SK-N-SH (cell line): ENCODE results near the gene SCYGR4.

ENCODE experiments used
- MXI1 ChIP-seq: IDR thresholded peaks from 2 replicates; pipeline ENCODE4 v1.6.1; 2012; ENCODE audit warnings: mild to moderate bottlenecking, low read depth, low read length, improper control_type of control experiment
- RXRA ChIP-seq: IDR thresholded peaks from 2 replicates; pipeline ENCODE4 v1.4.0; 2012; ENCODE audit warnings: low read depth, mild to moderate bottlenecking, borderline replicate concordance

DNA sequence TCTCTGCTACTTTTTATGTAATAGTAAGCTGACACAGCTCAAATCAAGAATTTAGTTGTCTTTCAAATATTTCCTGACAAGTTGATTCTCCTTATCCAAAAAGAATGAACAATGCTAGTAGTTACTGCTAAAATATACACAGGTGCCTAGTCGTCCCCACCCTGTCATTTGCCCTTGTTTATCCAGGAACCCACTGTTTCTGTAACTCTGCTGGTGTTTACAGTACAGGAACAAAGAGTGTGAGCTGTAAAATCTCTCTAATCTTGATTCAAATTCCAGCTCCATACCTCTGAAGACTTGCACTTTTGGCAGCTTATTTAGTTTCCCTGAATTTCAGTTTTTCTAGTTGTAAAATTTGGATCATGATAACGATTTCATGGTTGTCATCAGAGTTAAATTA lies 39.7 kb upstream of the SCYGR4 start:
- no peak for TF ChIP-seq RXRA
- TF ChIP-seq MXI1: no peak
